Measurements from ENCODE around the gene PDCD2L.
"Not testable (repeated sequence)": the region's sequence is repeated elsewhere in the genome, so short reads cannot be mapped to it uniquely, and the experiment has no call there.

Gene PDCD2L

GRCh38 chr19:34426096-34426661, 22.0 kb downstream of the PDCD2L start:
- no peak for DNase-seq

DNA sequence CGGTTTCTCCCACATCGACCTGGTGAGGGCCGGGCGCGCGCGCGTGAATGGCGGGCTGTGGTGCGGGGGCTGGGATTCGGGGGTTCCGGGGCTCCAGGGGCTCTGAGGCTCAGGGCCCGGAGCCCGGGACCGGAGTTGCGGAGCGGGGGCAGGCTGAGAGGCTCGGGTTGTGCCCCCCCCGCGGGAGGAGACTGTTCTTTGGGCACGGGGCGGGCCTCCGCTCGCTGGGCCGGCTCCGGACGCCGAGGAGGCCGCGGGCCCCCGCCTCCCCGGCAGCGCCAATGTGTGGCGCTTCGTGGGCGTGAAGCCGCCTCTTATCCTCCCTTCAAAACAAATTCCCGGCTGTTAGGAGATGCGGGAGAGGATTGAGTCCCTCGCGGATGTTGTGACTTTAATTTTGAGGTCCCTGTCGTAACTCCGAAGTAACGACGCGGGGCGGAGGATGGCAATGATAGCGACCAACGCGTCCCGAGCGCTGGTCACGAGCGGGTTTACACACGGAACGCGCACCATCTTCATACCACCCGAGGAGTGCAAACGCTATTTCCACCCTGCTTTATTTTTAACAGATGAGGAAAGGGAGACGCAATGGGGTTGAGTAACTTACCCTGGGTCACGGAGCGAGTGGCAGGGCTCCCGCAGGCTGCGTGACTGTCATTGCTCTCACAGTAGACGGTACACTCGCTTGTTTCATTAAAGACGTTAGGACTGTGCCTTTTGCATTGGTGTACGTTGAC, 24.5 kb downstream of the PDCD2L start:
- no peak for DNase-seq

GRCh38 chr19:34429553-34429952, 25.4 kb downstream of the PDCD2L start:
- no peak for DNase-seq

DNA sequence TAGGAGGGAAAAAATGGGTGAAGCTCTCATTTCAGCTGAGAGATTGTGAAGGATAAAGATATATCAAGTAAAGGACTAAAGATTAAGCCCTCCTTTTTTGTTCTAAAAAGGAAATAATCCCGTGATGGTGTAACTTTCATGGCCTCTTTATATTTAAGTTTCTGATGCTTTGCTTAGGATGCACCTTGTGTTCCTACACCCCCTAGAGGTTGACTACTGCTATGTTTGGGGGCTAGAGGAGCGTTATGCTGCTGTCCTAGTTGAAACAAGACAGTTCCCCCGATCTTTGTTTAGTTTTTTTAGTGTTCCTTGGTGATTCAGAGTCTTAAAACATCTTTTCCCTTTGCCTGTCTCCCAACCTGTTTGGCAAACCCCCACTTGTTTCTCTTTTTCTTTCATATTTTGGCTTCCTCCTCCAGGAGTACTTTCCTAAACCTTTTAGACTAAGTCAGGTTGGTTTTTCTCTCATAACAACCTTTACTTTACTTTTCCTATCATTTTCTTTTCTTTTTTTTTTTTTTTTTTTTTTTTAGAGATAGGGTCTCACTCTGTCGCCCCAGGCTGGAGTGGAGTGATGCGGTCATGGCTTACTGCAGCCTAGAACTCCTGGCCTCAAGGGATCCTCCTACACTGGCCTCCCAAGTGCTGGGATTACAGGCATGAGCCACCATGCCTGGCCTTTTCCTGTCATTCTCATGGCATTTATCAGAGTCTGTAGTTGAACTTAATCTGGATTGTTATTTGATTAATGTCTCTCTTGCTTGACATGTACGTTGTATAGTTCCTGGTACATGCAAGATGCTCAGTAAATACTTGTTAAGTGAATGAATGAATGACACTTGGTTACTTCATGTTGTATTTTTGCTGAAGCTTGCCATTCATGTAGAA, 26.8 kb downstream of the PDCD2L start:
- no peak for DNase-seq

DNA sequence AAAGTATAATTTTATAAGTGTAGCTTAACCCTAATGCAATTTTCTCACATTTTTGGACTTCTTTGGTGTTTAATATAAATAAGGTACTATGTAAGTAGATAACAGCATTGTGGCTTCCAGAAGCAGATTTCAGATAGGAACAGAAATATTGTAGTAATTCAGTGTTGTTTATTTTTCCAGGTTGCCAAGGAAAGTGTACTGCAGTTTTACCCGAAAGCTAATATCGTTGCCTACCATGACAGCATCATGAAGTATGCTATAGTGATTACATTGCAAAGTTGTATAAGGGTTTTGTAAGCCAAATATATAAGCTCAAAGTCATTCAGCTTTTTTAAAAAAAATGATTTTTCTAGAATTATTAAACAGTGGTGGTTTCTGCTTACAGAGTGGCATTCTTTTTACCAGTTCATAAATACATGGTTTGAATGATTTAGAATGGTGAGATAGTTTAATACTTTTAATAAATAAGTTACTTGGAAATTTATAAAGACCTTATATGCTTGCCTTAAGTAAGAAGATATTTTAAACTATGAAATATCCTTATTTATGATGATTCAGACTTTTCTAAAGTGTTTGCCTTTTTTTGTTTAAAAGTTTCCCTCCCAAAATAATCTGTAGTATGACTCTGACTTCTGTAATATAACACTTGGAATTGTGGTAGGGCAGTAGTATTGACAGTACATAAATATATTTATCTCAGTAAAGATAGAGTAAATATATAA, 27.6 kb downstream of the PDCD2L start:
- no peak for DNase-seq

DNA sequence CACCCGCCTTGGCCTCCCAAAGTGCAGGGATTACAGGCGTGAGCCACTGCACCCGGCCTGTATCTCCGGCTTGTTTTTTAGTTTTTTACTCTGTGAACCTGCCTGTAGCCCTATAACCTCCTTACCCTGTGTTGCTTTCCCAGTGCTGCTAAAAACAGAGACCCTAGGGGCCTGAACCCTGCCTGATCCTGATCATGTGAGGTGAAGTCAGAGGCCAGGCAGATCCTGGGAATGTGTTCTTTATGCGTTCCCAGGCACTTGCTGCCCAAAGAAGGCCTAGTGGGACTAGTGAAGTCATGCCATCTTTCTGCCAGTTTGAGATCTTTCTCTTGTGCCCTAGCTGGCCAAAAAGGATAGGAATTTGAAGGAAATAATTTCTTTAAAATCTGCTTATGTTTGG, 28.6 kb downstream of the PDCD2L start:
- DNase-seq, result no peak

- no peak for DNase-seq
These were observed 32.5 kb downstream of the PDCD2L start for GRCh38 chr19:34436716-34437115.

GRCh38 chr19:34448191-34448590, 44.0 kb downstream of the PDCD2L start:
- no peak for DNase-seq

DNA sequence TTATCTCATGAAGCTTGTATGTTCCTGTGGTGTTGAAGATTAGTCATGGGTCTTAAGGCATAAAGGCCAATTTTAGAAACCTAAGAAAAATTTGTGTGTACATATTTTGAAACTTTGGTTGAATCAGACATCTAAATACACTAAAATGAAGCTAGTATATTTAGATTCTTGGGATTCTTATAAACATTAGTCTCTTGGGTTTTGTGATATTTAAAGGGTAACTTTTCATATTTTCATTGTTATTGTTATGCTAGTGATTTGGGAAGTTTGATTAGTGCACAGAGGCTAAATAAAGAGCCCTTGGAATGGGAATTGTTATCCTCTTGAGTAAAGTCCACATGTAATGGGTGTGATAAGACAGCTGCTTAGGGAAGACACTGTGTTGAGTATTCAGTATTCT, 48.5 kb downstream of the PDCD2L start:
- no peak for DNase-seq

DNA sequence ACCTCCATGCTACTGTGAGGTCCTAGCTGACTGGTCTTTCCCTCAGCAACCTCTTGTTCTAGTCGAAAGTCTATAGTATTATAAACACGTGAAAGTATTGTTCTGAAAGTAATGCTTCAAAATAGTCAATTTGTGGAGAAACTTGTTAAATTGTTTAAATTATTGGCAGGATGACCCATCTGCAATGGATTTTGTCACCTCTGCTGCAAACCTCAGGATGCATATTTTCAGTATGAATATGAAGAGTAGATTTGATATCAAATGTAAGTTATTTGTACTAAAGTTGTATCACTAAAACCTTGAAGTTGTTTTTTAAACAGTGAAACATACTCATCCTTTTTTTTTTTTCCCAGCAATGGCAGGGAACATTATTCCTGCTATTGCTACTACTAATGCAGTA, 49.9 kb downstream of the PDCD2L start:
- no peak for DNase-seq

DNA sequence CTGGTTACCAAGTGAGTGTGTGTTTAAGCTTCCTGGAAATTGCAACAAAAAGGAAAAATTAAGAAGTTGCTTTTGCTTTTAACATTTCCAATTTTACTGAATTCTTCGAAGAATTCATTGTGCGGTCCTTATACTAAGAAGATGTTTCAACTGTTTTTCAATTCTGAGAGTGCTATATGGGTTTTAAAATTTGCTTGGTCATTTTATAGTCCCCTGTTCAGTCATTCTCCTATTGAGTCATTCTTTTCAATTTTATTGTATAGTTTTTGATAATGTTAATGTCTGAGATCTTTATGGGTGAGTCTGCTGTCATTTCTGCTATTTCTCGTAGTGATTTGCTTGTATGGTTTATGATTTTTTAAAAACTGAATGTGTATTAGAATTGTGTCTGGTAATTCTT, 50.5 kb downstream of the PDCD2L start:
- DNase-seq, result no peak

DNA sequence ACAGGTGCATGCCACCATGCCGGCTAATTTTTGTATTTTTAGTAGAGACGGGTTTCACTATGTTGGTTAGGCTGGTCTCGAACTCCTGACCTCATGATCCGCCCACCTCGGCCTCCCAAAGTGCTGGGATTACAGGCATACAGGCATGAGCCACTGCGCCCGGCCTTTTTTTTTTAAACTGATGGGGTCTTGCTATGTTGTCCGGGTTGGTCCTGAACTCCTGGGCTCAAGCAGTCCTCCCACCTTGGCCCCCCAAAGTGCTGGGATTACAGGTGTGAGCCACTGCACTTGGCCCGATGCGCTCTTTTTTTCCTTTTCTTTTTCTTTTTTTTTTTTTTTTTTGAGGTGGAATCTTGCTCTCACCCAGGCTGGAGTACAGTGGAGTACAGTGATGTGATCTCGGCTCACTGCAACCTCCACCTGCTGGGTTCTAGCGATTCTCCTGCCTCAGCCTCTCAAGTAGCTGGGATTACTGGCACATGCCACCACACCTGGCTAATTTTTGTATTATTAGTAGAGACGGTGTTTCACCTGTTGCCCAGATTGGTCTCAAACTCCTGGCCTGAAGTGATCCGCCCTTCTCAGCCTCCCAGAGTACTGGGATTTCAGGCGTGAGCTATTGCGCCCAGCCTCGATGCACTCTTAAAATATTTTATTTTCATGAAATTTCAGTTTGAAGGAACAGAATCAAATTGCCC, 51.7 kb downstream of the PDCD2L start:
- not testable (repeated sequence) for DNase-seq

- DNase-seq, result no peak
These were observed 53.2 kb downstream of the PDCD2L start for GRCh38 chr19:34457446-34457845.

DNA sequence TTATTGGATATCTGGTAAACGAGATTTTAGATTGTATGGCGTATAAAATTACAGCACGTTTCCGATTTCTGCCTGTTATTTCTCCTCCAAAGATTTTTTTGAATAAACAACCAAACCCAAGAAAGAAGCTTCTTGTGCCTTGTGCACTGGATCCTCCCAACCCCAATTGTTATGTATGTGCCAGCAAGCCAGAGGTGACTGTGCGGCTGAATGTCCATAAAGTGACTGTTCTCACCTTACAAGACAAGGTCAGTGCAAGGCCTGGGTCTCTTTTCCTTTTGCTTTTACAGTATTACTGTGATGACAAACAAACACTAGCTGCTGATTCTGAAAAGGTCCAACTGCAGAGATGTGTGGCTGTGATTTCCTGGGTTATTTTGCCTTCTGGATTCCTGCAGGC, 54.5 kb downstream of the PDCD2L start:
- DNase-seq, result no peak

DNA sequence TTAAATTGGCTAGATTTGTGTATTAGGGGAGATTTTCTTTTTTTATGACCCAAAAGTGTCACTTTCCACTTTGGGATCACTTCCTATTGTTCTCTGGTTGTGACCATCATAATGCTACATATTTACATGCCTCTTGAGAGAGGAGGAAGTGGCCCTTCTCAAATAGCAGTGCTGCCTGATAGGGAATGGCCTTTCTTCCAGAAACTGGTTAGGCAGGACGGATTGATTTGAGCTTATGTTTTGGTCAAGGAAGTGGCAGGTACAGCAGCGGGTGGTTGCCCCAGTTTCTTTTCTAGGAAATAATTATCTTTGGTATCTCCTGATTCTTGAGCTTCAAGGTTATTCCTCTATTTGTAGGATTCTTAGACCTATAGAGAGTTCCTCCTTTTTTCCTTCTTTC, 55.4 kb downstream of the PDCD2L start:
- no peak for DNase-seq

- no peak for DNase-seq
These were observed 57.3 kb downstream of the PDCD2L start for GRCh38 chr19:34461375-34462100.

- not testable (repeated sequence) for DNase-seq
These were observed 60.6 kb downstream of the PDCD2L start for GRCh38 chr19:34464785-34465184.

GRCh38 chr19:34468409-34468808, 64.2 kb downstream of the PDCD2L start:
- no peak for DNase-seq

GRCh38 chr19:34469026-34469425, 64.8 kb downstream of the PDCD2L start:
- not testable (repeated sequence) for DNase-seq

DNA sequence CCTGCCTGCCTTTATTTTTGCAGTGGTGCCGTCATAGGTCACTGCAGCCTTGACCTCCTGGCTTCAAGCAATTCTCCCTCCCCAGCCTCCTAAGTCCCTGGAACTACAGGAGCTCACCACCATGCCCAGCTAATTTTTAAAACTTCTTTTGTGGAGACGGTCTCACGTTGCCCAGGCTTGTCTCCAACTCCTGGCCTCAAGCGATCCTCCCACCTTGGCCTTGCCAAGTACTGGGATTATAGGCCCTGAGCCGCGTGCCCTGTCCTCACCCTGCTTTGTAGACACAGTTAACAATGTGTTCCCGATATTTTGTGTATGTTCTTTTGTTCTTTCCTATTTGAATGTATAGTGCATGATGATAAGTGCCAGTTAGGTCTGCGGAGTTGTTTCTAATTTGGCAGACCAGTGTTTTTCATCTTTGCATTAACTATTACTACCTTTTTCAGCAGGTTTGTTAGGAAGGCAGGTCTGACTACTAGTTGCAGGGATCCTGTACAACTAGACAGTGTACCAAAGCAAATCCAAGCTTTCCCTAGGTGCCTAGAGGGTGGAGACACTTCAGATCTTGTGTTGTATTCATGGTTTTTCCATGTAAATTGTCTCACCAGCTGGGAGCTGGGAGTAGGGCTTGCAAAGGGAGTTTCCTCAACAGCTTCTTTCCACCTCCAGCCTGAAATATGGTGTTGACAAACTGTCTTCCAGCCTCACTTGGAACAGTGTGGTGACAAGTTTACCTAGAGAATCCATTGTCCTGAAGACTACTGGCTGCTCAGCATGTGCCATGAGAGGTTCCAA, 67.9 kb downstream of the PDCD2L start:
- DNase-seq, result no peak

Measured in SIG-M5 (cell line).